ENCODE measurements around the gene CHRND. TPM values are rescaled to one million over a fixed set of nuclear protein-coding genes. Genes with fewer than 3 reads are reported as not detected.

The CHRND gene
- total RNA-seq, 1 donor from 2014 or later: not detected

- ATAC-seq: peak; percentile 62
- DNase-seq (ENCODE audit: low spot score): peak; percentile 52
Observed at GRCh38 chr2:232502911-232503808, 22.8 kb upstream of the CHRND start.

- DNase-seq (ENCODE audit: low spot score) (no peak), ATAC-seq (no peak)
Observed at GRCh38 chr2:232503809-232504323, 22.1 kb upstream of the CHRND start.

- DNase-seq (ENCODE audit: low spot score) (no peak), ATAC-seq (no peak)
Observed at GRCh38 chr2:232504438-232504837, 21.5 kb upstream of the CHRND start.

- no peak for DNase-seq (ENCODE audit: low spot score)
- no peak for ATAC-seq
Observed at GRCh38 chr2:232505856-232506255, 20.1 kb upstream of the CHRND start.

GRCh38 chr2:232506709-232507108 lies 19.3 kb upstream of the CHRND start:
- DNase-seq (ENCODE audit: low spot score) (no peak), ATAC-seq (no peak)

- DNase-seq (ENCODE audit: low spot score) (no peak), ATAC-seq (no peak)
Observed at GRCh38 chr2:232508251-232508650, 17.7 kb upstream of the CHRND start.

- ATAC-seq (no peak), DNase-seq (ENCODE audit: low spot score) (no peak)
Observed at GRCh38 chr2:232511336-232511890, 14.5 kb upstream of the CHRND start.

GRCh38 chr2:232512602-232513001 lies 13.4 kb upstream of the CHRND start:
- no peak for DNase-seq (ENCODE audit: low spot score)
- ATAC-seq: no peak

GRCh38 chr2:232513353-232513752 lies 12.6 kb upstream of the CHRND start:
- DNase-seq (ENCODE audit: low spot score) (no peak), ATAC-seq (no peak)

GRCh38 chr2:232515639-232516038 lies 10.3 kb upstream of the CHRND start:
- ATAC-seq (no peak), DNase-seq (ENCODE audit: low spot score) (no peak)

- ATAC-seq: no peak
- no peak for DNase-seq (ENCODE audit: low spot score)
Observed at GRCh38 chr2:232516551-232516950, 9.4 kb upstream of the CHRND start.

- no peak for ATAC-seq
- no peak for DNase-seq (ENCODE audit: low spot score)
Observed at GRCh38 chr2:232518844-232519243, 7.1 kb upstream of the CHRND start.

GRCh38 chr2:232519581-232520438 lies 6.2 kb upstream of the CHRND start, which contains the start of gene PRSS56:
TSS of gene PRSS56 (plus strand) at chr2:232520388. CDS start at chr2:232520599, 211 bp downstream.
- ATAC-seq (no peak), DNase-seq (ENCODE audit: low spot score) (no peak)

GRCh38 chr2:232520489-232520888 lies 5.5 kb upstream of the CHRND start:
- ATAC-seq (no peak), DNase-seq (ENCODE audit: low spot score) (no peak)

GRCh38 chr2:232521098-232521497 lies 4.9 kb upstream of the CHRND start:
- ATAC-seq: no peak
- DNase-seq (ENCODE audit: low spot score): no peak

- peak; percentile 66 for DNase-seq (ENCODE audit: low spot score)
- peak; percentile 87 for ATAC-seq
Observed at GRCh38 chr2:232521959-232522622, 3.9 kb upstream of the CHRND start.

GRCh38 chr2:232522623-232523401 lies 3.1 kb upstream of the CHRND start:
- DNase-seq (ENCODE audit: low spot score) (no peak), ATAC-seq (no peak)

GRCh38 chr2:232523402-232523681 lies 2.6 kb upstream of the CHRND start:
- ATAC-seq (no peak), DNase-seq (ENCODE audit: low spot score) (no peak)

- DNase-seq (ENCODE audit: low spot score): no peak
- peak; percentile 40 for ATAC-seq
Observed at GRCh38 chr2:232523682-232524597, 2.0 kb upstream of the CHRND start.
